GM12891 (cell line): Measurements from ENCODE around the gene MIA3.

Experiments used
- PAX5 ChIP-seq: IDR thresholded peaks from 2 replicates; pipeline ENCODE4 v1.6.1; 2011; ENCODE audit warnings: low read length, moderate library complexity, mild to moderate bottlenecking; ENCODE audit not compliant: insufficient read depth, severe bottlenecking
- POLR2A ChIP-seq: IDR thresholded peaks from 2 replicates; pipeline ENCODE4 v1.6.1; 2011; ENCODE audit warnings: low read depth, low read length, control low read depth
- POLR2AphosphoS5 ChIP-seq: IDR thresholded peaks from 2 replicates; pipeline ENCODE4 v1.6.1; 2011; ENCODE audit warnings: low read depth, low read length, control low read depth
- TAF1 ChIP-seq: IDR thresholded peaks from 2 replicates; pipeline ENCODE4 v1.6.1; 2011; ENCODE audit warnings: low read depth, low read length, control low read depth

GRCh38 chr1:222691016-222691415 lies 73.1 kb downstream of the MIA3 start:
- TF ChIP-seq TAF1 = no peak
- TF ChIP-seq POLR2AphosphoS5 = no peak
- TF ChIP-seq POLR2A = no peak
- TF ChIP-seq PAX5 = no peak
